Measurements from ENCODE around the gene B3GNT8.
"Not testable (repeated sequence)": the region's sequence is repeated elsewhere in the genome, so short reads cannot be mapped to it uniquely, and the experiment has no call there.

The B3GNT8 gene

GRCh38 chr19:41413947-41414346, 13.2 kb downstream of the B3GNT8 start:
- no peak for DNase-seq

DNA sequence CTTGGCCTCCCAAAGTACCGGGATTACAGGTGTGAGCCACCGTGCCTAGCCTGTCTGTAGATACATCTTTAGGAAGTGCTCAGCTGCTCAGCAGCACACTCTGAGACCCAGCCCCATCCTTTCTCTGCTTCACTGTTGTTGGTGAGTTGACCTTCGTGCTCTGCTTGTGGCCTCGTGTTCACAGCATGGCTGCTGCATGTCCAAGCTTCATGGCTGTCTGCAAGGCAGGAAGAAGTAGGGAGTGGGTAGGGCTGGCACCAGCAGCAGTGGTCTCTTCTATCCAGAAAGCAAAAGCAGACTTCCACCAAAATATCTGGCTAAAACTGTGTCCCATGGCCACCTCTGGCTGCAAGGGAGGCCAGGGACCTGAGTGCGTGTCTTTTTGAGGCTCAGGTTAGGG, 14.2 kb downstream of the B3GNT8 start:
- no peak for DNase-seq

DNA sequence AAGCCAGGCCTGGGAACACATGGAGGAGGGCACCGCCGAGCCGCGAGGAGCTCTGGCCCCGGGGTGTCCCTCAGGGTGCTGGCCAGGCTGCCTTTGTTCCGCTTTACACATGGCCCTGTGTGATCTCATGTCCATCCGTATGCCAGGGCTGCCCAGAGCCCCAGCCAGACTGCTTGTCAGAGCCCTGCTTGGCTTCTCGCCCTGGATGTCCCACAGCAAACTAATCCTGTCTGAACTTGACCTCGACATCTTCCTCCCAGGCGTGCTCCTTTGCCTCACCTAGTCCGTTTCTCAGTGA, 15.3 kb downstream of the B3GNT8 start:
- no peak for DNase-seq

GRCh38 chr19:41411100-41411967, 15.8 kb downstream of the B3GNT8 start:
- DNase-seq = no peak

DNA sequence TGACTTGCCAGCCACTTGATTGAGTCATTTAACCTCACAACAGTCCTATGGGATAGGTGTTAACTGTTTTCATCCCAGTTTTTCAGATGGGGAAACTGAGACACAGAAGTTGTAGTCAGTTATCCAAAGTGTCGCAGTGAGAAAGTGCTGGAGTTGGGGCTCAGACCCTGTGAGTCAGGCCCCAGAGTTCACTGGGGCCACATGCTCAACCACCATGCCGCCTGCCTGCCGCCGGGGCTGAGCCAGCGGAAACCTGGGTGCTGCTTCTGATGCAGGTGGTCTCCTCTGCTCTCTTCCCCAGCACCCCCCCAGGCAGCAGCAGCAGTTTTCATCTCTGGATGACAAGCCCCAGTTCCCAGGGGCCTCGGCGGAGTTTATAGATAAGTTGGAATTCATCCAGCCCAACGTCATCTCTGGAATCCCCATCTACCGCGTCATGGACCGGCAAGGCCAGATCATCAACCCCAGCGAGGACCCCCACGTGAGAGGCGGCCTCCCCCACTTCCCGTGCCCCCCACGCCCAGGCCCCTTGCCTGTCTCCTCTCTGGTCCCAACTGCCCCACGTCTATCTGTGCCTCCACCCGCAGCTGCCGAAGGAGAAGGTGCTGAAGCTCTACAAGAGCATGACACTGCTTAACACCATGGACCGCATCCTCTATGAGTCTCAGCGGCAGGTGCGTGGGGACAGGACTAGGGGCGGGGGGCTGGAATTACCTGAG, 16.7 kb downstream of the B3GNT8 start:
- no peak for DNase-seq

- no peak for DNase-seq
These were observed 17.9 kb downstream of the B3GNT8 start for GRCh38 chr19:41409288-41409687.

DNA sequence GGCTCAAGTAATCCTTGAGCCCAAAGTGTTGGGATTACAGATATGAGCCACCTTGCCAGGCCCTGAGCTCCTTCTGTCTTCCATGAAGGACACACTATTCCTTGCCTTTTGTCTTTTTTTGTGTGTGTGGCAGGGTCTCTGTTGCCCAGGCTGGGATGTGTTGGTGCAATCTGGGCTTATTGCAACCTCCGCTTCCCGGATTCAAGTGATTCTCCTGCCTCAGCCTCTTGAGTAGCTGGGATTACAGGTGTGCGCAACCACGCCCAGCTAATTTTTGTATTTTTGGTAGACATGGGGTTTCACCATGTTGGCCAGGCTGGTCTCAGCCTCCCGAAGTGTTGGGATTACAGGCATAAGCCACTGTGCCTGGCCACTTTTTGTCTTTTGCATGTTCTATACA, 18.3 kb downstream of the B3GNT8 start:
- not testable (repeated sequence) for DNase-seq

DNA sequence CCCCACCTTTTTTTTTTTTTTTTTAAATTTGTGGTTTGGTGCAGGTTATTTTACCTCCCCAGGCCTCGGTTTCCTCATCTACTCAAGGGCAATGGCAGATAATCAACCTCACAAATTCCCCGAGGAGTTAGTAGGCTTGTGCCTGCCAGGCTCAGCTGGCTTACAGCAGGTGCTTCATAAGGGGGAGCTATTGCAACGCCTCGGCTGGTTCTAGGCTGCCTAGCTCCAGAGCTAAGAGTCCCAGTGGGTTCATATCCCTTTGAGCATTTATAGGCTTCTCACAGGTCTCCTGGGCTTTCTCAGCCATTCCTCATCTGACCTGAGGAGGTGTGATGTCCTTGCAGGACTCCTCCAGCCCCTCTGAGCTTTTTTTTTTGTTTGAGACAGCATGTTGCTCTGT, 18.9 kb downstream of the B3GNT8 start:
- DNase-seq = no peak

GRCh38 chr19:41407271-41407670, 19.9 kb downstream of the B3GNT8 start:
- no peak for DNase-seq

DNA sequence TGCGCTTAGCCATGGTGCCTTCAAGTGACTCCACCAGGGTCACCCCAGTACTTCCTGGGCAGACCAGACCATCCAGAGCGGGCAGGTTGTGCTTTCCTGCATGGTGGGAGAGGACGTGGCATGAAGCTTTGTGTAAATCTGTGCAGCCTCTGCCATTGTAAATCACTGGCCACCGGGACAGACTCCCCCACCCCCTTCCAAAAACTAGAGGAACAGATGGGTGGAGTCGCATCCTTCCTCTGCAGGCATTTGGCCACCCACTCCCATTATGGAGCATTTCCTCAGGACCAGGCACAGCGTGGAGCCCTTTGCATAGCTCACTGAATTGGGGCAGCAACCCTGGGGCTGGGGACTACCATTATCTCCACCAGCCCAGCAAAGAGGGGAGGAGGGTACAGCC, 21.4 kb downstream of the B3GNT8 start:
- no peak for DNase-seq

DNA sequence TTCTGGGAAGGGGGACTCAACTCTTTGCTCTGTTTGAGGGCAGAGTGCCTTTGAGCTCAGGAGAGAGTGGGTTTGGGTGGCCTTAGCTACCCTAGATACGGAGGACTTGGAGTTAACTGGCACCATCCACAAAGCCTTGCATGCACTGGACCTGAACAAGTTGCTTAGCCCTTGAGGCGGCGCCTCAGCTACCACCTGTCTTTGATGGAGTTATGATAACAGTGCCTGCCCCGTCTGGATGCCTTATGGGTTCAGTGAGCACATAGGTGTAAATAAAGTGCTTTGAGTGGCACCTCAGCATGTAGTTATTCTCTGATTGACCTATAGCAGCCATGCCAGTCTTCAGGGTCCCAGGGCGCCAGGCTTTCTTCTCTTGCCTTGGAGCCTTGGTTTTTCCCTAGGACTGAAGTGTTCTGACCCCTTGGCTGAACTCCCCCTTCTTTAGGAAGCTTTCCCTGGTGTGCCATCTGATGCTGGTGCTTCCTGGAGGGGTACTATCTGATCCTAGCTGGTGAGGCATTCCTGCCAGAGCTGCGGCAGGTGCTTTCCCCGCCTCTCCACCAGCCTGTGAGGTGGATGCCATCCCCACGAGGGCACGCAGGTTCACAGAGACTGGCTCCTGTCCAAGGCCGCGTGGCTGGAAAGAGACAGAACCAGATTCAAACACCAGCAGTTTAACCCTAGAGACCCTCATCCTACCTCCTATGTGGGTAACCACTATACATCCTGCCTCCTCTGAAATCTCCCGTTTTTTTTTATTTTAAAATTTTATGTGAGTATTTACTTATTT, 23.8 kb downstream of the B3GNT8 start:
- DNase-seq = no peak

- no peak for DNase-seq
These were observed 25.2 kb downstream of the B3GNT8 start for GRCh38 chr19:41402010-41402409.

GRCh38 chr19:41401483-41401882, 25.7 kb downstream of the B3GNT8 start:
- no peak for DNase-seq

GRCh38 chr19:41399525-41399924, 27.6 kb downstream of the B3GNT8 start:
- DNase-seq = no peak

DNA sequence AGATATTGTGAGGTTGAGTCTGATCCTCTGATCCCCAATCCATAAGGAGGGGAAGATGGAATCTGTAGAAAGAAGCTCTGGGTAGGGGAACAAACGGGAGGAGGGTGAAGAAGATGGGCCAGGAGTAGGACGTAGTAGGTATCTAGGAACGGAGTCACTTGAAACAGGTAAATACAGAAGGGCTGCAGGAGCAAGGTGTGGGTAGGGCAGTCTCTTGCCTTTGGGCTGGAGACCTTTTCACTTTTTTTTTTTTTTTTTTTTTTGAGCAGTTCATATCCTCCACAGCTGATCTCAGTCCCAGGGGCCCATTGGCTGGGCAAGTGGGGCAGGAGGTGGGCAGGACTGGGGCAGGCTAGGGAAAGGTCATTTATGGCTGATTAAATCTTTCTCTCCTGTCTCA, 28.1 kb downstream of the B3GNT8 start:
- no peak for DNase-seq

DNA sequence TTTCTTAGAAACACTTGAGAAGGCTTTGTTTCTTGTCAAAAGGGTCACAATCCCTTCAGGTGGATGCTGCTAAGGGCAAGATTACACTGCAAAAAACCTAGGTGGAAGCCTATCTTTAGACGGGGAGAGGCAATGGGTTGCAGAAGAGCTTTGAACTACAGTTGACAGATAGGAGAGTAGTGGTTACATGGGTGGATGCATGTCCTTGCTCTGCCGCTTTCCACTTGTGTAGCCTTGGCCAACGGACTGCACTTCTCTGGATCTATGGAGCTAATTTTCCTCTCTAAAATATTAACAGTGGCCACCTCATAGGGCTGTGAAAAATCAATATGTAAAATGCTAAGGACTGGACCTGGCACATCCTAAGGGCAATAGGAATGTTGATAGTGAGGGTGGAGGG, 28.6 kb downstream of the B3GNT8 start:
- no peak for DNase-seq

GRCh38 chr19:41398050-41398418, 29.1 kb downstream of the B3GNT8 start:
- DNase-seq = no peak

DNA sequence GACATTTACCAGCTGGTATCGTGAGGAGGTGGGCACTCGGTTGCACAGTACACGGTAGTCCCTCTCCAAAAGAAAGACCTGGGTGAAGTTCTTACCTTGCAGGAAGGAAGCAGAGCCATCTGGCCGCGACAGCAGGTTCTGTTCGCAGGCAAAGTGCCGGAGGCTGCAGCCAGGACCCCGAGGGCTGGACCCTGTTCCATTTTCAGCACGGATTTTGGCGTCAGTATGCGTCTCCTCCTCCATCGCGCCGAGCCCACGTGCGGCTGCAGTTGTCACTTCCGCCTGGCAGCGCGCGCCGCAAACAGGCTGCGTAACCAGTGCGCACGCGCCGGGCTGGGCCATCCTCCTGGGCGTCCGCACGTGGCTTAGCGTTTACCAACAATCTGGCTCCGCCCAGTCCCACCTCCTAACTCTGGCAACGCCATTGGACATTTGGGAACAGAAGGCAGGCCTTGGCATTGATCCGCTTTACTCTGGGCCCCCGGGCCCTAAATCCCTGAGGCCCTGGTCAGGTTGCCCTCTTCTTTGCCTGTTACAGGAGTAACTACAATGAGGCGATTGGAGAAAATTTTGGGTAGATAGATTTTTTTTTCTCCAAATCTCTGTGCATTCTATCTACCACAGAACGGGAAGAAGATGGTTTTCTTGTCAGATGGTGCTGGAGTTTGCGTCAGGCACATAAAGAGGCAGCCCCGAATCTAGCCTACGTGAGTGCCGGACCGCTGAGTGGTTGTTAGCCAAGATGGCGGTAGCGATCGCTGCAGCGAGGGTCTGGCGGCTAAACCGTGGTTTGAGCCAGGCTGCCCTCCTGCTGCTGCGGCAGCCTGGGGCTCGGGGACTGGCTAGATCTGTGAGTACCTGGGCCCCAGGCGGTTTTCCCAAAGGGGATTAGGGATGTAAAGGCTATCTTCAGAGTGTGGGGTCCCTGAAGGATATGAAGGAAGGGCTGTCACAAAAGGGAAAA, 29.8 kb downstream of the B3GNT8 start, which contains the start of the genes BCKDHA and EXOSC5:
BCKDHA (plus strand) TSS at position 733 of the 964 bp plus-strand sequence; CDS start at position 743, 10 bp downstream.
EXOSC5 (minus strand) TSS at position 274 of the 964 bp plus-strand sequence; CDS start at position 243, 31 bp downstream.
- peak; percentile 97 for DNase-seq

DNA sequence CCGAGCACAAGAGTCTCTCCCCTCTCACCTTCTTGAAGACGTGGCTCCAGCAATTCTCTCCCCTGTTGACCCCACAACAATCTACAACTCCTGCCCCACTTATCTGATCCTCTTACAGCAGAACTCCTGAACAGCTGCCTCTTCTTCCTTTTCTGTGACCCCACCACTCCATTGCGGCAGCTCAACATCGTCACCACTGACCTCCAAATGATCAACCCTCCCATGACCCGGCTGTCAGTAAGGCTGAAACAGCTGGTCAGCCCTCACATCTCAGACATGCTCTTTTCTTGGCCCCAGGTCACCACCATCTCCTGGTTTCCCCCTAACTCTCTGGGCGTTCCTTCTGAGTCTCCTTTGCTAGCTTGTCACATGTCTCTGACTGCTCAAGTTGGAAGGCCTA, 31.8 kb downstream of the B3GNT8 start:
- no peak for DNase-seq

- no peak for DNase-seq
These were observed 34.4 kb downstream of the B3GNT8 start for GRCh38 chr19:41392775-41393174.

DNA sequence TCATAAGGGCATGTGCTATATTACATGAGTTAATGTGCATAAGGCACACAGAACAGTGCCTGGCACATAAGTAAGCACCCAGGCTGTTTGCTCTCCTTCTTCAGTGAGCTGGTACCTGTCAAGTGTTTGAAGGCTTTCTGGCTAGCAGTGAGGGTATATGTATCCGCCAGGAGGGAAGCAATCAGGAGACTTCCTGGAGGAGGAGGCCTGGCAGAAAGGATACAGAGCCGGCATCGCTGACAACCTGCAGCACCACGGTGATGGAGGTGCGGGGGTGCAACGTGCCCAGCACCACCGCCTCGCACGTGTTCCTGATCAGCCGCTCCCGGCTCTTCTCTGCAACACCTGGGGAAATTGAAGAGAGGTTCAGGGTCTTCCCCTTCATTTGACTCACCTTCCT, 35.6 kb downstream of the B3GNT8 start:
- DNase-seq = no peak

GRCh38 chr19:41386442-41386841, 40.7 kb downstream of the B3GNT8 start:
- DNase-seq = no peak
